GM12878 (cell line): ENCODE results near the gene HHLA2. TPM values are rescaled to one million over a fixed set of nuclear protein-coding genes. Genes with fewer than 3 reads are reported as not detected.
A peak's percentile ranks its signal among the peaks of the same experiment; 100 is the strongest.

Experiments used
- ASH2L ChIP-seq: fragments of 300-600, 200-600 bp; sonication (generic); IDR thresholded peaks from 2 replicates; pipeline ENCODE4 v1.6.1; 2017; ENCODE audit warnings: low read depth, mild to moderate bottlenecking, borderline replicate concordance
- CREB1 ChIP-seq: IDR thresholded peaks from 2 replicates; pipeline ENCODE4 v1.6.1; 2012; ENCODE audit warnings: low read depth, mild to moderate bottlenecking, inconsistent platforms
- DPF2 ChIP-seq: fragments of 450-650 bp; IDR thresholded peaks from 2 replicates; pipeline ENCODE4 v1.6.1; 2017; ENCODE audit warnings: mild to moderate bottlenecking
- E4F1 ChIP-seq: fragments of 450-650 bp; IDR thresholded peaks from 2 replicates; pipeline ENCODE4 v1.6.1; 2018; ENCODE audit warnings: borderline replicate concordance, mild to moderate bottlenecking; ENCODE audit not compliant: partially characterized antibody
- EZH2 ChIP-seq: IDR thresholded peaks from 2 replicates; pipeline ENCODE4 v1.6.1; 2012; ENCODE audit warnings: low read depth, mild to moderate bottlenecking, control low read depth, inconsistent platforms, low read length, borderline replicate concordance; ENCODE audit not compliant: control insufficient read depth
- FOXM1 ChIP-seq: IDR thresholded peaks from 2 replicates; pipeline ENCODE4 v1.6.1; 2012; ENCODE audit warnings: low read depth, mild to moderate bottlenecking, inconsistent platforms, low read length, moderate library complexity
- GATAD2B ChIP-seq: fragments of 450-650 bp; conservative IDR thresholded peaks from 2 replicates; pipeline ENCODE4 v1.6.1; 2017; ENCODE audit warnings: low read depth, mild to moderate bottlenecking, moderate library complexity
- HCFC1 ChIP-seq: fragments of 150-350 bp; IDR thresholded peaks from 2 replicates; pipeline ENCODE4 v1.6.1; 2014; ENCODE audit warnings: low read length
- HDAC6 ChIP-seq: fragments of 200-600 bp; sonication (generic); IDR thresholded peaks from one replicate; pipeline ENCODE4 v1.8.0; 2017; ENCODE audit warnings: antibody characterized with exemption; ENCODE audit not compliant: unreplicated experiment
- IRF5 ChIP-seq: fragments of 450-650 bp; IDR thresholded peaks from 2 replicates; pipeline ENCODE4 v1.6.1; 2017; ENCODE audit warnings: borderline replicate concordance
- NR2C2 ChIP-seq: IDR thresholded peaks from 2 replicates; pipeline ENCODE4 v1.6.1; 2011; ENCODE audit warnings: borderline replicate concordance, low read depth; ENCODE audit not compliant: control insufficient read depth, insufficient read length
- PAX5 ChIP-seq: IDR thresholded peaks from 2 replicates; pipeline ENCODE4 v1.6.1; 2011; ENCODE audit warnings: low read depth, low read length, borderline replicate concordance
- RELB ChIP-seq: fragments of 450-650 bp; IDR thresholded peaks from 2 replicates; pipeline ENCODE4 v1.6.1; 2017; ENCODE audit warnings: low read depth, mild to moderate bottlenecking, moderate library complexity
- SIN3A ChIP-seq: IDR thresholded peaks from 2 replicates; pipeline ENCODE4 v1.6.1; 2012; ENCODE audit warnings: low read depth, low read length, improper control_type of control experiment
- SMAD5 ChIP-seq: IDR thresholded peaks from 2 replicates; pipeline ENCODE4 v1.6.1; 2016; ENCODE audit warnings: antibody characterized with exemption, low read depth
- TCF12 ChIP-seq: IDR thresholded peaks from 2 replicates; pipeline ENCODE4 v1.6.1; 2011; ENCODE audit warnings: low read depth, mild to moderate bottlenecking, low read length
- TCF7 ChIP-seq: IDR thresholded peaks from 2 replicates; pipeline ENCODE4 v1.6.1; 2014; ENCODE audit warnings: antibody characterized with exemption, borderline replicate concordance
- ZBTB40 ChIP-seq: fragments of 450-650 bp; IDR thresholded peaks from 2 replicates; pipeline ENCODE4 v1.6.1; 2016; ENCODE audit warnings: mild to moderate bottlenecking, moderate library complexity, borderline replicate concordance
- ZNF217 ChIP-seq: fragments of 450-650 bp; IDR thresholded peaks from 2 replicates; pipeline ENCODE4 v1.6.1; 2017; ENCODE audit warnings: antibody characterized with exemption, mild to moderate bottlenecking
- polyA plus RNA-seq, 11 experiments: library from polyadenylated mRNA; depleted of rRNA in 4 of 11; unstranded in 6 of 11; stranded (reverse) in 5 of 11; fragments of >200 nt; fragmentation: Nextera tagmentation in 4 of 11; fragmentation: Illumina TruSeq in 1 of 11; extraction: Ambion mirVana in 4 of 11; extraction: Trizol in 1 of 11; gene quantifications; 1 replicate in 1 of 11; 2 replicates in 10 of 11; pipeline versions ENCODE4 v1.2.1 to v1.2.3, GENCODE V29; 2011 to 2016; ENCODE audit warnings: inconsistent platforms in 2 of 11, missing spikeins in 2 of 11, low read depth in 1 of 11
- total RNA-seq, 4 experiments: library from RNA; depleted of rRNA in 3 of 4; stranded (reverse); fragments of >200 nt in 3 of 4; fragmentation: Illumina TruSeq in 1 of 4; extraction: Trizol in 1 of 4; gene quantifications; 2 replicates each; pipeline versions ENCODE4 v1.2.1 to v1.2.3, GENCODE V29; 2013 to 2021
- TF ChIP-seq, protein P1 (sequence below): fragments of 450-650 bp; conservative IDR thresholded peaks from 2 replicates; pipeline ENCODE4 v1.6.1; 2017; ENCODE audit warnings: mild to moderate bottlenecking, moderate library complexity

Gene HHLA2
- total and polyA plus RNA-seq, 10 of the 15 experiments (the other 5 are each of a cell fraction or from before 2014, with no cell fraction given), result 0.11 to 1.3 (median 0.28) TPM; not detected in 1

GRCh38 chr3:108293858-108294257 lies 2.5 kb upstream of the HHLA2 start (continued):
- TF ChIP-seq, protein P1, sequence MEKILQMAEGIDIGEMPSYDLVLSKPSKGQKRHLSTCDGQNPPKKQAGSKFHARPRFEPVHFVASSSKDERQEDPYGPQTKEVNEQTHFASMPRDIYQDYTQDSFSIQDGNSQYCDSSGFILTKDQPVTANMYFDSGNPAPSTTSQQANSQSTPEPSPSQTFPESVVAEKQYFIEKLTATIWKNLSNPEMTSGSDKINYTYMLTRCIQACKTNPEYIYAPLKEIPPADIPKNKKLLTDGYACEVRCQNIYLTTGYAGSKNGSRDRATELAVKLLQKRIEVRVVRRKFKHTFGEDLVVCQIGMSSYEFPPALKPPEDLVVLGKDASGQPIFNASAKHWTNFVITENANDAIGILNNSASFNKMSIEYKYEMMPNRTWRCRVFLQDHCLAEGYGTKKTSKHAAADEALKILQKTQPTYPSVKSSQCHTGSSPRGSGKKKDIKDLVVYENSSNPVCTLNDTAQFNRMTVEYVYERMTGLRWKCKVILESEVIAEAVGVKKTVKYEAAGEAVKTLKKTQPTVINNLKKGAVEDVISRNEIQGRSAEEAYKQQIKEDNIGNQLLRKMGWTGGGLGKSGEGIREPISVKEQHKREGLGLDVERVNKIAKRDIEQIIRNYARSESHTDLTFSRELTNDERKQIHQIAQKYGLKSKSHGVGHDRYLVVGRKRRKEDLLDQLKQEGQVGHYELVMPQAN, result no peak
- TF ChIP-seq RELB (no peak), FOXM1 (peak; percentile 67; the same call in 1 of the 2 replicates), NR2C2 (no peak), TCF12 (no peak), EZH2 (0 out of 2 replicates have a peak, but pooled peaks have one; percentile 45), PAX5 (no peak), E4F1 (no peak), IRF5 (no peak), HDAC6 (no peak), TCF7 (peak; percentile 86), DPF2 (peak; percentile 49; the same call in 1 of the 2 replicates), SIN3A (no peak), SMAD5 (no peak), CREB1 (0 out of 2 replicates have a peak, but pooled peaks have one; percentile 26), ZNF217 (no peak; the same call in 1 of the 2 replicates), GATAD2B (no peak), ZBTB40 (no peak), HCFC1 (no peak), ASH2L (no peak)
